GM21447 (cell line): ENCODE measurements around the gene CXXC5.
A peak's percentile ranks its signal among the peaks of the same experiment; 100 is the strongest.
"Not testable (repeated sequence)": the region's sequence is repeated elsewhere in the genome, so short reads cannot be mapped to it uniquely, and the experiment has no call there.

ENCODE experiments used
- ATAC-seq: cut with Tn5 transposase; IDR thresholded peaks from one replicate; pipeline ENCODE4 v1.9.1; 2021; ENCODE audit not compliant: unreplicated experiment

Gene CXXC5

DNA sequence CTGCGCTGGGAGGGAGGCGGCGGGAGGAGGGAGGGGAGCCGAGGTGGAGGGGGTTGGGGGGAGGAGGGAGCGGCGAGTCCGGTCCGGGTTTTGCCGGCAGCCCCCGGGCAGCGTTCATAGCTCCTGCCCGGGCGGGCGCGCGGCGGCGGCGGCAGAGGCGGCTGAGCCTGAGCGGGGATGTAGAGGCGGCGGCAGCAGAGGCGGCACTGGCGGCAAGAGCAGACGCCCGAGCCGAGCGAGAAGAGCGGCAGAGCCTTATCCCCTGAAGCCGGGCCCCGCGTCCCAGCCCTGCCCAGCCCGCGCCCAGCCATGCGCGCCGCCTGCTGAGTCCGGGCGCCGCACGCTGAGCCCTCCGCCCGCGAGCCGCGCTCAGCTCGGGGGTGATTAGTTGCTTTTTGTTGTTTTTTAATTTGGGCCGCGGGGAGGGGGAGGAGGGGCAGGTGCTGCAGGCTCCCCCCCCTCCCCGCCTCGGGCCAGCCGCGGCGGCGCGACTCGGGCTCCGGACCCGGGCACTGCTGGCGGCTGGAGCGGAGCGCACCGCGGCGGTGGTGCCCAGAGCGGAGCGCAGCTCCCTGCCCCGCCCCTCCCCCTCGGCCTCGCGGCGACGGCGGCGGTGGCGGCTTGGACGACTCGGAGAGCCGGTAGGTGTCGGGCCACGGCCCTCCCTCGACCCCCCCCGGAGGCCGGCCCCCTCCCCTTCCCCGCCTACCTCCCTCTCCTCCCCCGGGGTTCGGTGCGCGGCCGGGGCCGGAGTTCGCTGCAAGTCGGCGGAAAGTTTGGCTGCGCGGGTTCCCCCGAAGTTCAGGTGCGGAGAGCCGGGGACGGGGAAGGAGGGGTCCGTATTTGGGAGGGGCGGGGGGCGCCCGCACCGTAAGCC, at the start of gene CXXC5:
Gene CXXC5 (plus strand): TSS at position 145 of the 877 bp plus-strand sequence. CDS start 32,175 bp downstream, outside the sequence.
- no peak for ATAC-seq

DNA sequence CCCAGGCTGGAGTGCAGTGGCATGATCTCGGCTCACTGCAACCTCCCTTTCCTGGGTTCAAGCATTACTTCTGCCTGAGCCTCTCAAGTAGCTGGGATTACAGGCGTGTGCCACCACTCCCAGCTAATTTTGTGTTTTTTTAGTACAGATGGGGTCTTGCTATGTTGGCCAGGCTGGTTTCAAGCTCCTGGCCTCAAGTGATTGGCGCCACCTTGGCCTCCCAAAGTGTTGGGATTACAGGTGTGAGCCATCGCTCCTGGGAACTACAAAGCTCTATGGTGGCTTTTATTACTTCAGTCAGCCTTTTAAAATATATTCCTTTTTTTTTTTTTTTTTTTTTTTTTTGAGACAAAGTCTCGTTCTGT, 49.6 kb upstream of the CXXC5 start:
- ATAC-seq: not testable (repeated sequence)

DNA sequence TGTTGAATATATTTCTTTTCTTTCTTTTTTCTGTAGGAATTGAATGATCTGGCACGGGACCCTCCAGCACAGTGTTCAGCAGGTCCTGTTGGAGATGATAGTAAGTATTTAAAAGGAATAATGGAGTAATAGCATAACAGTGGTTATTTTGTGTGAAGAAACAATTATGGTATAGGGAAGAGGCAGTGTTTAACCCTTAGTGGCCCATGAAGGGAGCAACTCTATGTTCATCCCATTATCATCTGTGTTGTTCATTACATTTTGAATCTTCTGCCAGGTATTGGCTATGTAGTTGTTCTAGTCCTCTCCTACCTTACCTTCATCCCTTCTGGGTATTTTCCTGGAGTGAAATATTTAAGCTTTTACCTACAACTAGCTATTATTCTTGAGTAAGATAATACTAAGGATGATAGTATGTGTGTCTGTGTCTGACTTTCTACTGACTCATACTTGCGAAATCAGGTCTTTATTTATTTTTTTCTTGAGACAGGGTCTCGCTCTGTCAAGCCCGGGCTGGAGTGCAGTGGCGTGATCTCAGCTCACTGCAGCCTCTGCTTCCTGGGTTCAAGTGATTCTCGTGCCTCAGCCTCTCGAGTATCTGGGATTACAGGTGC, 47.7 kb upstream of the CXXC5 start:
- ATAC-seq: no peak

DNA sequence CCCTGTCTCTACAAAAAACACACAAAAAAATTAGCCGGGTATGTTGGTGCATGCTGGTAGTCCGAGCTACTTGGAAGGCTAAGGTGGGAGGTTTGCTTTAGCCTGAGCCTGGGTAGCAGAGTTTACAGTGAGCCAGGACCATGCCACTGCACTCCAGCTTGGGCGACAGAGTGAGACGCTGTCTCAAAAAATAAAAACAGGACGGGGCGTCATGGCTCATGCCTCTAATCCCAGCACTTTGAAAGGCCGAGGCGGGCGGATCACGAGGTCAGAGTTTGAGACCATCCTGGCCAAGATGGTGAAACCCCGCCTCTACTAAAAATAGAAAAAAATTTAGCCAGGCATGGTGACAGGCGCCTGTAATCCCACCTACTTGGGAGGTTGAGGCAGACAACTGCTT, 46.7 kb upstream of the CXXC5 start:
- no peak for ATAC-seq

DNA sequence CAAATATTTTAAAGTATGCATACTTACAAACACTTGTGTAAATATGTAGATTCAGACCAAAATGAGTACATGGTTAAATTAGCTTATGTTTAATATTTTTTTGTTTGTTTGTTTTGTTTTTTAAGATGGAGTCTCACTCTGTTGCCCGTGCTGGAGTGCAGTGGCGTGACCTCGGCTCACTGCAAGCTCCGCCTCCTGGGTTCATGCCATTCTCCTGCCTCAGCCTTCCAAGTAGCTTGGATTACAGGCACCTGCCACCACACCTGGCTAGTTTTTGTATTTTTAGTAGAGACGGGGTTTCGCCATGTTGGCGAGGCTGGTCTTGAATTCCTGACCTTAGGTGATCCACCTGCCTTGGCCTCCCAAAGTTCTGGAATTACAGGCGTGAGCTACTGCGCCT, 46.2 kb upstream of the CXXC5 start:
- ATAC-seq: not testable (repeated sequence)

DNA sequence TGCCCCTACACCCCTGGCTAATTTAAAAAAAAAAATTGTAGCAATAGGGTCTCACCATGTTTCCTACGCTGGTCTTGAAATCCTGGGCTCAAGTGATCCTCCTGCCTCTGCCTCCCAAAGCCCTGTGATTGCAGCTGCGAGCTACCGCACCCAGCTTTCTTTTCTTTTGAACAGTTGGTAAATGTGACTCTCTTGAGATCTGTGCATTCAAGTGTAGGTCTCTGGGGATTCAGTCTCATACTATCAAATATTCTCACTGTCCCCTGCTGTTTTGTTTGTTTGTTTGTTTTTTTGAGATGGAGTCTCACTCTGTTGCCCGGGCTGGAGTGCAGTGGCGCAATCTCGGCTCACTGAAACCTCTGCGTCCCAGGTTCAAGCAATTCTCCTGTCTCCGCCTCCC, 42.3 kb upstream of the CXXC5 start:
- ATAC-seq: no peak

DNA sequence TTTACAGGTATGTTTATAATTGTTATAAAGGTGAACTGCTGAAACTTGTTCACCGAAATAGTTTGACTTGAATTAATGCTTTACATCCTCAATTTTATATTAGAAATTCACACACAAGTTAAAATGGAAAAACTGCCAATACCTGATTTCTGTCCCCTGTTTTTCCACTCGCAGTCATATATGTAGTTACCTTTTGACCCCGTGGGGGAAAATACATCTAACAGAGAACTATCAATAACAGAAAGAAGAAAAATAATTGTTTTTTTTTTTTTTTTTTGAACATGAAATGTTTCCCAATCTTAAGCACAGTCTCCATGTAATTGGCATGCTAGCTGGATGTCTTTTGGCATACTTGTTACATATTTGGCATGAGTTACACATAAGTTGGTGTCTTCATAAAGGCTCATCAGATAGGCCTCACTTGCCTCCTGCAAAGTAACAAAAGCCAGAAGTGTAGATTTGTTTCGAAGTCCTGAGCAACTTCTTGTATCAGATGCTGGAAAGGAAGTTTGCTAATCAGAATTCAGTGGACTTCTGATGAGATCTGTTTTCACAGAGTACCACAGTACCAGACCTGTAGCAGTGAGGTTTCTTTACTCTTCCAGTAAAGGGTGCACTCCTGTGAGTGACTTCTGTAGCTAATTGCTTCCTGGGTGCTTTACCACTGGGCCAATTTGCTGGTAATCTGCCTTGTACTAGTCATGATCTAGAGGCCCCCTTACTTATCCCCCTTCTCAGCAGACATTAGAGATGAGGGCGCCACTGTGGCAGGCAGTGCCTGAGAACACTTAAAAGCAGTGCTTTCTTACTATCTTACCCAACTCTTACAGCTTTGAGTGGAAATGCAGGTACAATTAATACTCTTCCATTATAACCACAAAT, 36.2 kb upstream of the CXXC5 start:
- no peak for ATAC-seq

DNA sequence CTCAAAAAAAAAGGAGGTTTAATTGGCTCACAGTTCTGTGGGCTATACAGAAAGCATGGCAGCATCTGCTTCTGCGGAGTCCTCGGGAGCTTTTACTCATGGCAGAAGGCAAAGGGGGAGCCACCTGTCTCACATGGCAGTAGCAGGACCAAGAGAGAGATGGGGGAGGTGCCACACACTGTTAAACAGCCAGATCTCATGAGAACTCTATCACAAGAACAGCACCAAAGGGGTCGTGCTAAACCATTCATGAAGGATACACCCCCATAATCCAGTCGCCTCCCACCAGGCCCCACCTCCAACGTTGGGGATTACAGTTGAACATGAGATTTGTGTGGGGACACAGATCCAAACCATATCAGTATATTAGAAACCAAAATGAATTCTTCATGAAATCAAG, 28.3 kb upstream of the CXXC5 start:
- no peak for ATAC-seq

DNA sequence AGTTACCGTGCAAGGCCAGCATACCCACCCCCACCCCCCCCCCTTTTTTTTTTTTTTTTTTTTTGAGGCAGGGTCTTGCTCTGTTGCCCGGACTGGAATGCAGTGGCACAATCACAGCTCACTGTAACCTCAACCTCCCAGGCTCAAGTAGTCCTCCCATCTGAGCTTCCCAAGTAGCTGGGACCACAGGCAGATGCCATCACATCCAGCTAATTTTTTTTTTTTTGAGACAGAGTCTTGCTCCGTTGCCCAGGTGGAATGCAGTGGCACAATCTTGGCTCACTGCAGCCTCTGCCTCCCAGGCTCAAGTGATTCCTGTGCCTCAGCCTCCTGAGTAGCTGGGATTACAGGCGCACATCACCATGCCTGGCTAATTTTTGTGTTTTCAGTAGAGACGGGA, 22.8 kb upstream of the CXXC5 start:
- ATAC-seq: not testable (repeated sequence)

DNA sequence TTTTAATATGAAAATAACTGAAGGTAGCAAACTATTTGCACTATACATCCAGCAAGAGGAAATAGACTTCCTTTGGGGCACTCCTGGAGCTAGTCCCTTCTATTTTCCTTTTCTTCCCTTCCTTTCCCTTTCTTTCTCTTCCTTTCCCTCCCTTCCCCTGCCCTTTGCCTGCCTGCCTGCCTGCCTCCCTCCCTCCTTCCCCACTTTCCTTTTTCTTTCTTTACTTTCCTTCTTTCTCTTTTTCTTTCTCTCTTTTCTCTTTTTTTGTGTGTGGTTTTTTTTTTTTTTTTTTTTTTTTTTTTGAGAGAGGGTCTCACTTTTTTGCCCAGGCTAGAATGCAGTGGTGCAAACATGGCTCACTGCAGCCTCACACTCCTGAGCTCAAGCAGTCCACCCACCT, 17.3 kb upstream of the CXXC5 start:
- no peak for ATAC-seq

DNA sequence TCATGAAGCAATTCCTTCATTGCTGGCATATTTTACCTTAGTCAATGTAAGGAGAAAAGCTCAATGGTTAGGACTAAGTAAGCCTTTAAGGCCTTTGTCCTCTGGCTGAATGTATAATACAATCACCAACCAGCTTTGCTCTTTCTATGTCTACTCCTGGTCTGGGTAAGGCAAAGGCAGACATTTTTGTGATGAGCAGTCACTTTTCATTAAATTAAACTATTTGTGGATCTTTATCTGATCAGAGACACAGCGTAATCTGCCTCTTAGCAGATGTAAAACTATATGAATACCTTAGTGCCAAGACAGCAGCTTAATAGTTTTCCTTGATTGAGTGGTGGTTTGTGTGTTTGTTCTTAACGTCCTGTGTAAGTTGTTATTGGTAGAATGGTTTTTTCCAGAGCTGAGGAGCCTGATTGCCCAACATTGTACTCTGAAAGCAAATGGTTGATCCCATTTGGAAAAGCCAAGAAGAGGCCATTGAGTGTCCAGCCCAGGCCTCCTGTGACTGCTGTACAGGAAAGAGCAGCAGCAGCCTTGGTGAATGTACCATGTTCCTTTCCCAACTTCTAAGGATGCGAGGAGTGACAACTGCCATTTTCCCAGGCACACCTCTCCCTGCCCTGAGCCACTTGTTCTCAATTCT, 16.5 kb upstream of the CXXC5 start:
- ATAC-seq: no peak

DNA sequence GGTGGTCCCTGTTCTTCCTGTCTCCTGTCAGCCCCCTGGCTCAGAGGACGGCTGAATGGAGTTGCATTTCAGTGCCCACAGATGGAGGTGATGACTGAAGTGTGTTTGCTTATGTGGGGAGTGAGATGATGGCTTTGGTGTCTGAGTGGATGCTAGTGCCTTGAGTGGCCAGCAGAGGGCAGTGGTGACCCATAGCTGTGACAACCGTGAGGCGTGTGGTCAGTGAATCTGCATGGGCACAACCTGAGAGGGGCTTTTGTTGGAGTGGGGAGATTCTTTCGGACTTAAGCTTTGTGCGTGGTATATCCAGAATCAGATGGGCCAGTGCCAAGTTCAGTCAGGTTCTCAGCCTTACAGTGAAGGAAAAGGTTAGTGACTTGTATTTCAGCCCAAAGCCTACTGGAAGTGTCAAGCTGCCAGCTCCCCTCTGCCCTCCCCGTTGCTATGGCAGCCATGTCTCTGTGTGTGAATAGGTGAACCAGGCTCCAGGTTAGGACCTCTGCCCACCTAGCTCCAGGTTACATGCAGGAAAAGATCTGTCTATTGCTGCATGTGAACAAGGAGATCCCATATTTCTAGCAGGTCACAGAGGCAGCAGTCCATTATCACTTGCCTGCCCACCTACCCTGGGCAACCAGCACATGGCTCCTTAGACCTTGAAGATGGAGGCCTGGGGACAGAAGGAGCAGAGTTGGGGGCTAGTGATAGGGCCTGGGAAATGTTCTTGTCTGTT, 14.7 kb upstream of the CXXC5 start:
- peak; percentile 17 for ATAC-seq

DNA sequence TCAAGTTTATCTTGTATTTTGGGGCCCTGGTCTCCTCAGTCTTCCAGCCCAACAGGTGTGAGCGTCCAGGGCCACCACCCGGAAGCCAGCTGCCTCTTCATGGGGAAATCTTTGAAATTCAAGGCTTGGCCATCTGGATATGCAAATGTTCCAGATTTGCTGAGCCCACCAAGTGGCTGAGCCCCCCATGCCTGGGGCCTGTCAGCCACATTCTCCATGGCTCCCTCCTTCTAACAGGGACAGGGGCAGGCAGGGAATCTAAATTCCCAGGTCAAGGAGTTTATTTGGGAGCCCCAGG, 14.2 kb upstream of the CXXC5 start:
- no peak for ATAC-seq

DNA sequence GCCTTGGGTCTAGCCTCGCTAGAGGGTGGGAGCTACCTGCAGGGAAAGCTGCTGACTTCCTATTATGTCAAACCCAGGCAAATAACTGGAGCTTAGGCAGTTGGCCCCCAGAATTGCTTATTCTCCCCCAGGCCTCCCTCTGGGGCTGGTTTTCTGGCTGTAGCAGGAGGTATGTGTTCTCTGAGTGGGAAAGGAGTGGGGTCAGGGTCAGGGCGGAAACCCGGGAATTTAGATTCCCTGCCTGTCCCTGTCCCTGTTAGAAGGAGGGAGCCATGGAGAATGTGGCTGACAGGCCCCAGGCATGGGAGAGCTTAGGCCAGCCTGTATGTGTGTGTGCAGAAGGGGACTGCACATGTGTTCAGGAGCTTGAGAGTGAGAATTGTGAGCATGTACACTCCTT, 13.6 kb upstream of the CXXC5 start:
- ATAC-seq: no peak

DNA sequence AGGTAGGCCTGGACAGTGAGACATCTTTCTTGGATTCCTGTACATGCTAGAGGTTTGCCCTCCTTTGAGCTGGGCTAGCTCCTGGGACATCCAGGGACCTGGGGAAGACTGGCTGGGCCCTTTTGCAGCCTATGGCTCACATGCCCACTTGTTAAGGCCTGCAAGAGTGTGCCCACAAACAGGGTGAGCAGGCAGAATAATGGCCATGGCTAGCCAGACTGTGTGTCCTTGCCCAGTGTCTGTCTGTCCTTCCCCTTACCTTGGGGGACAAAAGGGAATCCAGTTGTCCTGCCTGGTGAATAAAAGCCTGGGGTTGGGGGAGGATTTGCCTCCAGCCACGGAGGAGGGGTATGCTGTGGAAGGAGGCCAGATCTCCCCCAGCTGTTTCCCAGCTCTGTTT, 13.0 kb upstream of the CXXC5 start:
- no peak for ATAC-seq

DNA sequence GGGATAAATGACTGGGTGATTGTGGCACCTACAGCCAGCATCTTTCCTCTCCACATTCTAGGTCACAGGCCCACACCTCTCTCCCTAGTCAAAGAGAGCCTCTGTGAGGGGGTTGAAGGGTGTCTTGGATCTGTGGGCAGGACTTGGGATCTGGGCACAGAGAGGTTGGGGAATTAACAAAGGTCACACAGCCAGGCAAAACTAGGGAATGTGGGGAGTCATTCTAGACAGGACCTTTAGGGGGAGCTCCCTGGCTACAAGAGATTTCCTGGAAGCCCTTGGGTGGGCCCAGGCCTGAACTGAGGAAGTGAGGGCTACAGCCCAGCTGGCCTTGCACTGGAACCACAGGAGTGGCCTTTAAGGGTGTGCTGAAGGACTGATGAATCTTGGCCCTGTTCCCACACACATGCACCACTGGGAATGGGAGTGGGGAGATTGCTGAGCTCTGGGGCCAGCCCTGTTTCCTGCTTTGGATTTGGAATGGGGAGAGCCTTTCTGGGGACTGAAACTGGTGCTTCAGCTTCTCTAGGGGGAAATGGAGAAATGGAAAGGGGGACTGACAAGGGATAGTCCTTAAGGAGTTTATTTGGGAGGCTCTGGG, 12.4 kb upstream of the CXXC5 start:
- ATAC-seq: peak; percentile 29

DNA sequence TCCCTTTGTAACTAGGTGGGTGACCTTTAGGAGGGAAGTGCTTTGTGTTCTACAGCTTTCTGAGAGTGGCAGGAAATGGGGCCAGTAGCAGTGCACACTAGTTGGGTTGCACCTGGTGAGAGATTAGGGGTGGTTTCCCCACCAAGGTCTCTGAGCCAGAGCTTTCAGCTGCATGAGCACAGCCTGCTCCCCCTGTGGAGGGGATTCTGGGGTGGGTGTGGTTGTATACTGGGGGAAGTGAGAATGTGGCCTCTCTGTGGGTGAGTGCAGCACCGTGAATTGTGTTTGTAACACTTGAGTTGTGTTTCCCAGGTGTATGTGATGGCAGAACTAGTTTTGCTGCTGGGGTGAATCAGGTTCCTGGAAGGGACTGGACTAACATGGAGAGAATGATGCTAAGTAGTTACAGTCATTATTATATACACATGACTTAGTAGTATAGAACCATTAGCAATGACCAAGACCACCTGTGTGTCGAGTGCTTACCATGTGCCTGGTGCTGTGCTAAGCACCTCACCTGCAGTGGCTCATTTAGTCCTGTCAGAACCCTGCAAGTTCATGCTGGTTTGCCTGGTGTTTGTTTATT, 11.8 kb upstream of the CXXC5 start:
- peak; percentile 73 for ATAC-seq

DNA sequence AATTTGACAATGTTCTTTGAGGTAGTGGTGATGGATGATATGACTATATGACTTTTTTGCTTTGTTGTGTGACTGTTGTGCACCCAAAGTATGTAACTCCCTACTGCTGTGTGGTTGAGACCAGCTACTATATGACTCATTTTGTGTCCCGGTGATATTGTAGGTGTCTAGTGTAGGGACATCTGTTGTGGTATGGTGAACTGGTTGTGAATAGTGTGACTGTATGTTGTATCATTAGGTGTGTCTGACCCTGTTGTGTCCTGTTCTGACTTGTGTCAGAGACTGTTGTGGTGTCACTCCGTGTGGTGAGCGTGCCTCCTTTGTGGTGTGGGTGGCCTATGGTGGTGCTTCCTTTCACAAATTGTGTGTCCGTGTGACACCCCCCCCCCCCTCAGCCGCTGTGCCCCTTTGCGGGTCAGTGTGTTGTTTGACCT, 11.2 kb upstream of the CXXC5 start:
- ATAC-seq: no peak

DNA sequence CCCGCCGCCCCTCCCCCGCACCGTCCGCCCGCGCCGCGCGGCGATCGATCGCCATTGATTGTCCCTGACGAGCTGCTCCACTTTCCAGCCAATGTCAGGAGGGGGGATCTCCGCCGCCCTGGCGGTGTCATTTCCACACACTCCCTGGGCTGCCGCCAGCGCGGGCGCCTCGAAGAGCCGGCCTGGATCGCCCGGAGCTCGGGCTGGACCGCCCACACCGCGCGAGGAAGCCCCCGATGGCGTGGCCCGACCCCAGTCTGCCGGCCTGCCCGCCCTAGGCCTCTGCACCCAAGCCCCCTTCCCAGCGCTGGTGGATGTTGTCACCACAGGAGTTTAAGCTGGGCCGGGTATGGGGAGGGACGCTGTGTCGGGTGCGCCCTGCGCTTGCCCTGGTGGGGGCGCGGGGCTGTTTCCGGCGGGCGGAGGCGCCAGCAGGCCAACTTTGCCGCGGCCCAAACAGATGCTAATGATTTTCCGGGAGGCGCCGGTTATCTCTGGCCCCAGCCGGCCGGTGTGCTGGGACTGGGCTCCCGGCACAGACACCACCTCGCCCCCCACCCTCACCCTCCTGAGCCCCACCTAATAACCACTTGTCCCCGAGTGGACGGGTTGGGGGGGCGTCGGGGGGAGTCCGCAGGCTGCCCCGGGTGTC, 10.6 kb upstream of the CXXC5 start:
- peak; percentile 17 for ATAC-seq
